HepG2 (cell line): ENCODE measurements around the gene CD300LG.

Experiments used
- ATF1 ChIP-seq: IDR thresholded peaks from 2 replicates; pipeline ENCODE4 v1.6.1; 2016; ENCODE audit warnings: mild to moderate bottlenecking, control low read depth
- BRD4 ChIP-seq: sonication (generic); formaldehyde crosslinking; IDR thresholded peaks from 2 replicates; pipeline ENCODE4 v1.4.0; 2020; ENCODE audit warnings: missing genetic modification reagents
- EZH2 ChIP-seq: conservative IDR thresholded peaks from 2 replicates; pipeline ENCODE4 v1.6.1; 2012; ENCODE audit warnings: mild to moderate bottlenecking, low read depth, low read length, moderate library complexity
- JUND ChIP-seq: sonication (generic); formaldehyde crosslinking; IDR thresholded peaks from 2 replicates; pipeline ENCODE4 v1.8.0; 2022; ENCODE audit warnings: mild to moderate bottlenecking, missing genetic modification reagents
- POLR2A ChIP-seq, 2 experiments: IDR thresholded peaks; 2 replicates each; pipeline ENCODE4 v1.6.1; 2011; ENCODE audit warnings: low read depth in 2 of 2, low read length in 2 of 2, mild to moderate bottlenecking in 1 of 2, moderate library complexity in 1 of 2; ENCODE audit not compliant: insufficient read depth in 1 of 2
- POLR2AphosphoS5 ChIP-seq: IDR thresholded peaks from 2 replicates; pipeline ENCODE4 v1.6.1; 2012; ENCODE audit warnings: low read depth, low read length
- TCF7 ChIP-seq: sonication (generic); IDR thresholded peaks from 2 replicates; pipeline ENCODE4 v1.6.1; 2016; ENCODE audit warnings: antibody characterized with exemption, low read depth
- TCF7L2 ChIP-seq: IDR thresholded peaks from 2 replicates; pipeline ENCODE4 v1.6.1; 2011; ENCODE audit warnings: mild to moderate bottlenecking, low read depth, low read length, moderate library complexity
- TF ChIP-seq, protein P1 (sequence below): sonication (generic); formaldehyde crosslinking; IDR thresholded peaks from 2 replicates; pipeline ENCODE4 v1.5.0; 2020; ENCODE audit warnings: mild to moderate bottlenecking, missing genetic modification reagents, moderate library complexity
- TF ChIP-seq, protein P2 (sequence below): sonication (generic); formaldehyde crosslinking; IDR thresholded peaks from 2 replicates; pipeline ENCODE4 v1.4.0; 2020; ENCODE audit warnings: missing genetic modification reagents, low read depth, mild to moderate bottlenecking, borderline replicate concordance
- TF ChIP-seq, protein P3 (sequence below): sonication (generic); formaldehyde crosslinking; IDR thresholded peaks from 2 replicates; pipeline ENCODE4 v1.4.0; 2020; ENCODE audit warnings: mild to moderate bottlenecking, missing genetic modification reagents

DNA sequence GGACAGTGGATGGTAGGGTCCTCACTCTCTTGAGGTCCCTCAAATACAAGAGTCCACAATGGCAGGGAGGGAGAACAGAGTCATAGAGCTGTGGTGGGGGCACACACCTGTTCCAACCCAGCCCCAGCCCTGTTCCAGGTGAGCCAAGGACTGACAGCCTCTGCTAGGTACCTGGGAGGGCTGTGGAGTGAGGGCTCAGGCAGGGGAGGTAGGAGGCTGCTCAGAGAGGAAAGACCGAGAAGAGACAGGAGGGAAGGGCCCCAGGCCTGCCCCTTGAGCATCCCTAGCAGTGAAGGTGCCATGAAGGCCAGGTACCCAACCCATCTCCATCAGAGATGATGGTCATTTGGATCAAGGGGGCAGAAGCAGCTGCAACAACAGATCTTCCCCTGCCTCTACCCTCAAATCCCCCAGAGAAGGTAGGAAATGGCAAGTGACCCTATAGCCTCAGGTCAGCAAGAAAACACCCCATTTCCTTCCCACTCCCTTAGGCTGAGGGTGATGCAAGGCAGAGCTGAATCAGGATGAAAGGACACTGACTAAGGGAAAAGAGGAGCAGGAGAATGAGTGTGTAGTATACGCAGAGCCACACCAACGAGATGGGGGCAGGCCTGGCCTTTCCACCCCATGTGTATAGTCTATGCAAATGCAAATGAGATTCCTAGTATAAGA is 28.6 kb downstream of the CD300LG start:
- TF ChIP-seq, protein P1, sequence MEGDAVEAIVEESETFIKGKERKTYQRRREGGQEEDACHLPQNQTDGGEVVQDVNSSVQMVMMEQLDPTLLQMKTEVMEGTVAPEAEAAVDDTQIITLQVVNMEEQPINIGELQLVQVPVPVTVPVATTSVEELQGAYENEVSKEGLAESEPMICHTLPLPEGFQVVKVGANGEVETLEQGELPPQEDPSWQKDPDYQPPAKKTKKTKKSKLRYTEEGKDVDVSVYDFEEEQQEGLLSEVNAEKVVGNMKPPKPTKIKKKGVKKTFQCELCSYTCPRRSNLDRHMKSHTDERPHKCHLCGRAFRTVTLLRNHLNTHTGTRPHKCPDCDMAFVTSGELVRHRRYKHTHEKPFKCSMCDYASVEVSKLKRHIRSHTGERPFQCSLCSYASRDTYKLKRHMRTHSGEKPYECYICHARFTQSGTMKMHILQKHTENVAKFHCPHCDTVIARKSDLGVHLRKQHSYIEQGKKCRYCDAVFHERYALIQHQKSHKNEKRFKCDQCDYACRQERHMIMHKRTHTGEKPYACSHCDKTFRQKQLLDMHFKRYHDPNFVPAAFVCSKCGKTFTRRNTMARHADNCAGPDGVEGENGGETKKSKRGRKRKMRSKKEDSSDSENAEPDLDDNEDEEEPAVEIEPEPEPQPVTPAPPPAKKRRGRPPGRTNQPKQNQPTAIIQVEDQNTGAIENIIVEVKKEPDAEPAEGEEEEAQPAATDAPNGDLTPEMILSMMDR (CRISPR knock-in tag), result no peak
- TF ChIP-seq, protein P2, sequence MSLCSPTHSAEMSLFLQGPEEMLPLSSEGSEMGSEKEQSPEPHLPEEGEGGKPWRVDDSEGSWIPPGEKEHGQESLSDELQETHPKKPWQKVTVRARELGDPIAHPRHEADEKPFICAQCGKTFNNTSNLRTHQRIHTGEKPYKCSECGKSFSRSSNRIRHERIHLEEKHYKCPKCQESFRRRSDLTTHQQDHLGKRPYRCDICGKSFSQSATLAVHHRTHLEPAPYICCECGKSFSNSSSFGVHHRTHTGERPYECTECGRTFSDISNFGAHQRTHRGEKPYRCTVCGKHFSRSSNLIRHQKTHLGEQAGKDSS, result no peak
- TF ChIP-seq, protein P3, sequence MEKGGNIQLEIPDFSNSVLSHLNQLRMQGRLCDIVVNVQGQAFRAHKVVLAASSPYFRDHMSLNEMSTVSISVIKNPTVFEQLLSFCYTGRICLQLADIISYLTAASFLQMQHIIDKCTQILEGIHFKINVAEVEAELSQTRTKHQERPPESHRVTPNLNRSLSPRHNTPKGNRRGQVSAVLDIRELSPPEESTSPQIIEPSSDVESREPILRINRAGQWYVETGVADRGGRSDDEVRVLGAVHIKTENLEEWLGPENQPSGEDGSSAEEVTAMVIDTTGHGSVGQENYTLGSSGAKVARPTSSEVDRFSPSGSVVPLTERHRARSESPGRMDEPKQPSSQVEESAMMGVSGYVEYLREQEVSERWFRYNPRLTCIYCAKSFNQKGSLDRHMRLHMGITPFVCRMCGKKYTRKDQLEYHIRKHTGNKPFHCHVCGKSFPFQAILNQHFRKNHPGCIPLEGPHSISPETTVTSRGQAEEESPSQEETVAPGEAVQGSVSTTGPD, result no peak
- TF ChIP-seq JUND (CRISPR knock-in tag), result no peak
- TF ChIP-seq TCF7, result no peak
- no peak for TF ChIP-seq POLR2AphosphoS5
- no peak for TF ChIP-seq POLR2A (IDR thresholded peaks at IDR 0.05; ENCODE audit: insufficient read depth in 1 of 2, low read depth in 2 of 2, low read length in 2 of 2)
- TF ChIP-seq EZH2, result no peak
- no peak for TF ChIP-seq TCF7L2
- TF ChIP-seq ATF1 (CRISPR knock-in tag), result no peak
- no peak for TF ChIP-seq BRD4 (CRISPR knock-in tag)
